Measurements from ENCODE around the gene MRPS7.

MRPS7 gene

DNA sequence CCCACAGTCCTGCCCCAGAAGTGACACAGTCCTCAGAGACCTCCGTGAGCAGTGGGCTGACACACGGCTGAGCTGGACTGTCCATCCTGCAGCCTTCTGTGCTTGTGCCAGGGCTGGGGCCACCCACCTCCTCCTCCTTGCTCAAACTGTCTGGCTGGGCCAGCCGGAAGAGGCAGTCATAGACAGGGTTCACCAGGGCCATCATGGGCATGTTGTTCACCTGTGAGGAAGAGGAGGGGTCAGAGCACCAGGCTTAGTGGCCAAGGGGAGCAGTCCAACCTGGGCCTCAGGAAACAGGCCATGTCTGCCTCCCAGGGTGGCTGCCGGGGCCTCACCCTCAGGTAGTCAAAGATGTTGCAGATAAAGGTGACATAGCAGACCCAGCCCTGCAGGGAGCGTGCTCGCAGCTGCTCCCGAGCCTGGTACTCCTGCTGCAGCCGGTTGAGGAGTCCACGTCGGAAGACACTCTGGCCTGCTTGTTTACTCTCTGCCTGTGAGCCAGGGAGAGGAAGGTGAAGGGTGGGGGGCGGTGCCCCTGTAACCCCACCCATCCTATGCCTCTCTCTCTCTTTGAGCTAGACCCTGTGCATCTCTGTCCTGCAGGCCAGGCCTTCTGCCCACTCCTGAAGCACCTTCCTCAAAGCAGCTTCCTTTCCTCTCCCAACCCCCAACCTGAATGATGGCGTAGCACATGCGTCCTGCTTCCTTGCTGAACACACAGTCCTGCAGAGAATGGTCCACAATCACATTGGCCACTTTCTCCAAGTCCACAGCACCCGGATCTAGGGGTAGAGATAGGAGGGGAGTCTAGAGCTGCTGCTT is 5.9 kb downstream of the MRPS7 start (continued):
- TF ChIP-seq ZNF239 (tag by site-specific recombination; IDR thresholded peaks at IDR 0.05) (no peak), OSR2 (tag by site-specific recombination; IDR thresholded peaks at IDR 0.05) (0 out of 2 replicates have a peak, but pooled peaks have one; percentile 47), MYNN (tag by site-specific recombination; IDR thresholded peaks at IDR 0.05; ENCODE audit: borderline replicate concordance) (no peak), ZNF184 (tag by site-specific recombination; IDR thresholded peaks at IDR 0.05) (no peak), REPIN1 (tag by site-specific recombination; IDR thresholded peaks at IDR 0.05; ENCODE audit: low read depth) (no peak), KLF9 (tag by site-specific recombination; IDR thresholded peaks at IDR 0.05; ENCODE audit: low read depth) (peak; percentile 39; the same call in 1 of the 2 replicates), ZNF311 (tag by site-specific recombination; IDR thresholded peaks at IDR 0.05; ENCODE audit: borderline replicate concordance) (no peak), ZNF174 (tag by site-specific recombination; IDR thresholded peaks at IDR 0.05) (no peak), ZNF585B (tag by site-specific recombination; IDR thresholded peaks at IDR 0.05) (no peak), ZNF423 (tag by site-specific recombination; IDR thresholded peaks at IDR 0.05) (0 out of 2 replicates have a peak, but pooled peaks have one; percentile 14), ZNF214 (tag by site-specific recombination; IDR thresholded peaks at IDR 0.05; ENCODE audit: borderline replicate concordance) (no peak), ZNF121 (tag by site-specific recombination; IDR thresholded peaks at IDR 0.05) (no peak), ZNF654 (tag by site-specific recombination; IDR thresholded peaks at IDR 0.05; ENCODE audit: low read depth) (peak; percentile 6; the same call in 1 of the 2 replicates), KLF16 (tag by site-specific recombination; IDR thresholded peaks at IDR 0.05) (no peak), ZNF76 (tag by site-specific recombination; IDR thresholded peaks at IDR 0.05; ENCODE audit: borderline replicate concordance, low read depth) (no peak), ZNF391 (tag by site-specific recombination; IDR thresholded peaks at IDR 0.05; ENCODE audit: borderline replicate concordance, low read depth) (no peak), ZNF155 (tag by site-specific recombination; IDR thresholded peaks at IDR 0.05) (no peak), RBAK (tag by site-specific recombination; IDR thresholded peaks at IDR 0.05) (no peak), ZNF777 (tag by site-specific recombination; IDR thresholded peaks at IDR 0.05; ENCODE audit: borderline replicate concordance) (no peak), SP7 (tag by site-specific recombination; IDR thresholded peaks at IDR 0.05) (0 out of 2 replicates have a peak, but pooled peaks have one; percentile 9), ZNF112 (tag by site-specific recombination; IDR thresholded peaks at IDR 0.05) (no peak)
- TF ChIP-seq, protein P1, sequence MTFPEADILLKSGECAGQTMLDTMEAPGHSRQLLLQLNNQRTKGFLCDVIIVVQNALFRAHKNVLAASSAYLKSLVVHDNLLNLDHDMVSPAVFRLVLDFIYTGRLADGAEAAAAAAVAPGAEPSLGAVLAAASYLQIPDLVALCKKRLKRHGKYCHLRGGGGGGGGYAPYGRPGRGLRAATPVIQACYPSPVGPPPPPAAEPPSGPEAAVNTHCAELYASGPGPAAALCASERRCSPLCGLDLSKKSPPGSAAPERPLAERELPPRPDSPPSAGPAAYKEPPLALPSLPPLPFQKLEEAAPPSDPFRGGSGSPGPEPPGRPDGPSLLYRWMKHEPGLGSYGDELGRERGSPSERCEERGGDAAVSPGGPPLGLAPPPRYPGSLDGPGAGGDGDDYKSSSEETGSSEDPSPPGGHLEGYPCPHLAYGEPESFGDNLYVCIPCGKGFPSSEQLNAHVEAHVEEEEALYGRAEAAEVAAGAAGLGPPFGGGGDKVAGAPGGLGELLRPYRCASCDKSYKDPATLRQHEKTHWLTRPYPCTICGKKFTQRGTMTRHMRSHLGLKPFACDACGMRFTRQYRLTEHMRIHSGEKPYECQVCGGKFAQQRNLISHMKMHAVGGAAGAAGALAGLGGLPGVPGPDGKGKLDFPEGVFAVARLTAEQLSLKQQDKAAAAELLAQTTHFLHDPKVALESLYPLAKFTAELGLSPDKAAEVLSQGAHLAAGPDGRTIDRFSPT (tag by site-specific recombination; IDR thresholded peaks at IDR 0.05), result no peak
- TF ChIP-seq, protein P2, sequence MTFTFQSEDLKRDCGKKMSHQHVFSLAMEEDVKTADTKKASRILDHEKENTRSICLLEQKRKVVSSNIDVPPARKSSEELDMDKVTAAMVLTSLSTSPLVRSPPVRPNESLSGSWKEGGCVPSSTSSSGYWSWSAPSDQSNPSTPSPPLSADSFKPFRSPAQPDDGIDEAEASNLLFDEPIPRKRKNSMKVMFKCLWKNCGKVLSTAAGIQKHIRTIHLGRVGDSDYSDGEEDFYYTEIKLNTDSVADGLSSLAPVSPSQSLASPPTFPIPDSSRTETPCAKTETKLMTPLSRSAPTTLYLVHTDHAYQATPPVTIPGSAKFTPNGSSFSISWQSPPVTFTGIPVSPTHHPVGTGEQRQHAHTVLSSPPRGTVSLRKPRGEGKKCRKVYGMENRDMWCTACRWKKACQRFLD (tag by site-specific recombination; IDR thresholded peaks at IDR 0.05), result no peak
- TF ChIP-seq, protein P3, sequence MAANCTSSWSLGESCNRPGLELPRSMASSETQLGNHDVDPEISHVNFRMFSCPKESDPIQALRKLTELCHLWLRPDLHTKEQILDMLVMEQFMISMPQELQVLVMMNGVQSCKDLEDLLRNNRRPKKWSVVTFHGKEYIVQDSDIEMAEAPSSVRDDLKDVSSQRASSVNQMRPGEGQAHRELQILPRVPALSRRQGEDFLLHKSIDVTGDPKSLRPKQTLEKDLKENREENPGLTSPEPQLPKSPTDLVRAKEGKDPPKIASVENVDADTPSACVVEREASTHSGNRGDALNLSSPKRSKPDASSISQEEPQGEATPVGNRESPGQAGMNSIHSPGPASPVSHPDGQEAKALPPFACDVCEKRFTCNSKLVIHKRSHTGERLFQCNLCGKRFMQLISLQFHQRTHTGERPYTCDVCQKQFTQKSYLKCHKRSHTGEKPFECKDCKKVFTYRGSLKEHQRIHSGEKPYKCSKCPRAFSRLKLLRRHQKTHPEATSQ (tag by site-specific recombination; IDR thresholded peaks at IDR 0.05), result no peak
- TF ChIP-seq, protein P4, sequence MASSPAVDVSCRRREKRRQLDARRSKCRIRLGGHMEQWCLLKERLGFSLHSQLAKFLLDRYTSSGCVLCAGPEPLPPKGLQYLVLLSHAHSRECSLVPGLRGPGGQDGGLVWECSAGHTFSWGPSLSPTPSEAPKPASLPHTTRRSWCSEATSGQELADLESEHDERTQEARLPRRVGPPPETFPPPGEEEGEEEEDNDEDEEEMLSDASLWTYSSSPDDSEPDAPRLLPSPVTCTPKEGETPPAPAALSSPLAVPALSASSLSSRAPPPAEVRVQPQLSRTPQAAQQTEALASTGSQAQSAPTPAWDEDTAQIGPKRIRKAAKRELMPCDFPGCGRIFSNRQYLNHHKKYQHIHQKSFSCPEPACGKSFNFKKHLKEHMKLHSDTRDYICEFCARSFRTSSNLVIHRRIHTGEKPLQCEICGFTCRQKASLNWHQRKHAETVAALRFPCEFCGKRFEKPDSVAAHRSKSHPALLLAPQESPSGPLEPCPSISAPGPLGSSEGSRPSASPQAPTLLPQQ (tag by site-specific recombination; IDR thresholded peaks at IDR 0.05), result no peak
- TF ChIP-seq, protein P5, sequence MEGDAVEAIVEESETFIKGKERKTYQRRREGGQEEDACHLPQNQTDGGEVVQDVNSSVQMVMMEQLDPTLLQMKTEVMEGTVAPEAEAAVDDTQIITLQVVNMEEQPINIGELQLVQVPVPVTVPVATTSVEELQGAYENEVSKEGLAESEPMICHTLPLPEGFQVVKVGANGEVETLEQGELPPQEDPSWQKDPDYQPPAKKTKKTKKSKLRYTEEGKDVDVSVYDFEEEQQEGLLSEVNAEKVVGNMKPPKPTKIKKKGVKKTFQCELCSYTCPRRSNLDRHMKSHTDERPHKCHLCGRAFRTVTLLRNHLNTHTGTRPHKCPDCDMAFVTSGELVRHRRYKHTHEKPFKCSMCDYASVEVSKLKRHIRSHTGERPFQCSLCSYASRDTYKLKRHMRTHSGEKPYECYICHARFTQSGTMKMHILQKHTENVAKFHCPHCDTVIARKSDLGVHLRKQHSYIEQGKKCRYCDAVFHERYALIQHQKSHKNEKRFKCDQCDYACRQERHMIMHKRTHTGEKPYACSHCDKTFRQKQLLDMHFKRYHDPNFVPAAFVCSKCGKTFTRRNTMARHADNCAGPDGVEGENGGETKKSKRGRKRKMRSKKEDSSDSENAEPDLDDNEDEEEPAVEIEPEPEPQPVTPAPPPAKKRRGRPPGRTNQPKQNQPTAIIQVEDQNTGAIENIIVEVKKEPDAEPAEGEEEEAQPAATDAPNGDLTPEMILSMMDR (tag by site-specific recombination; IDR thresholded peaks at IDR 0.05), result peak; percentile 75
- TF ChIP-seq, protein P6, sequence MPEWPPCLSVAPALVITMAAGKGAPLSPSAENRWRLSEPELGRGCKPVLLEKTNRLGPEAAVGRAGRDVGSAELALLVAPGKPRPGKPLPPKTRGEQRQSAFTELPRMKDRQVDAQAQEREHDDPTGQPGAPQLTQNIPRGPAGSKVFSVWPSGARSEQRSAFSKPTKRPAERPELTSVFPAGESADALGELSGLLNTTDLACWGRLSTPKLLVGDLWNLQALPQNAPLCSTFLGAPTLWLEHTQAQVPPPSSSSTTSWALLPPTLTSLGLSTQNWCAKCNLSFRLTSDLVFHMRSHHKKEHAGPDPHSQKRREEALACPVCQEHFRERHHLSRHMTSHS (tag by site-specific recombination; IDR thresholded peaks at IDR 0.05), result no peak
- TF ChIP-seq, protein P7, sequence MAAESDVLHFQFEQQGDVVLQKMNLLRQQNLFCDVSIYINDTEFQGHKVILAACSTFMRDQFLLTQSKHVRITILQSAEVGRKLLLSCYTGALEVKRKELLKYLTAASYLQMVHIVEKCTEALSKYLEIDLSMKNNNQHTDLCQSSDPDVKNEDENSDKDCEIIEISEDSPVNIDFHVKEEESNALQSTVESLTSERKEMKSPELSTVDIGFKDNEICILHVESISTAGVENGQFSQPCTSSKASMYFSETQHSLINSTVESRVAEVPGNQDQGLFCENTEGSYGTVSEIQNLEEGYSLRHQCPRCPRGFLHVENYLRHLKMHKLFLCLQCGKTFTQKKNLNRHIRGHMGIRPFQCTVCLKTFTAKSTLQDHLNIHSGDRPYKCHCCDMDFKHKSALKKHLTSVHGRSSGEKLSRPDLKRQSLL (tag by site-specific recombination; IDR thresholded peaks at IDR 0.05), result no peak

All from HEK293 (cell line).